H1 (cell line): ENCODE measurements around the gene DAB2IP. TPM values are rescaled to one million over a fixed set of nuclear protein-coding genes. Genes with fewer than 3 reads are reported as not detected.

Source experiments
- CTCF ChIA-PET: fragments of 300-600 bp; sonication (Branson Sonifier 250); formaldehyde crosslinking; loops from one replicate; lab custom pipeline; 2021; ENCODE audit not compliant: partially characterized antibody; lab: Charles Lee
- POLR2A ChIA-PET: fragments of 300-600 bp; sonication (Branson Sonifier 250); formaldehyde crosslinking; loops from one replicate; lab custom pipeline; 2021; ENCODE audit warnings: inconsistent platforms; ENCODE audit not compliant: partially characterized antibody; lab: Charles Lee
- DNase-seq, 2 experiments: peaks; one replicate each; pipeline versions ENCODE4 v3.0.0 to v3.0.0-alpha.2; 2010 to 2022; ENCODE audit warnings: low spot score in 2 of 2, low read depth in 1 of 2, mixed read lengths in 1 of 2
- FAIRE-seq: peaks from 2 replicates; lab custom pipeline; 2011; peaks lifted over from hg19 to GRCh38; lab: Jason Lieb, UNC
- H2AFZ ChIP-seq: 2 replicates; pipeline ENCODE4 v1.8.1; 2012; ENCODE audit warnings: low read length, inconsistent platforms
- H2AK5ac ChIP-seq: 2 replicates; pipeline ENCODE4 v1.6.1; 2013; ENCODE audit warnings: low read depth, low read length
- H2BK120ac ChIP-seq: replicated peaks from 2 replicates; pipeline ENCODE3; 2013; ENCODE audit warnings: low read depth, low read length, inconsistent platforms
- H2BK12ac ChIP-seq: 2 replicates; pipeline ENCODE4 v1.6.1; 2013; ENCODE audit warnings: low read depth, low read length
- H2BK15ac ChIP-seq: 2 replicates; pipeline ENCODE4 v1.6.1; 2013; ENCODE audit warnings: low read length
- H2BK20ac ChIP-seq: 2 replicates; pipeline ENCODE4 v1.6.1; 2013; ENCODE audit warnings: low read length
- H2BK5ac ChIP-seq: 2 replicates; pipeline ENCODE4 v1.6.1; 2013; ENCODE audit warnings: low read depth, low read length
- H3K14ac ChIP-seq: 2 replicates; pipeline ENCODE4 v1.6.1; 2013; ENCODE audit warnings: inconsistent platforms; ENCODE audit not compliant: insufficient read length
- H3K18ac ChIP-seq: 2 replicates; pipeline ENCODE4 v1.6.1; 2013; ENCODE audit warnings: low read length; ENCODE audit errors: extremely low read depth
- H3K23ac ChIP-seq: 2 replicates; pipeline ENCODE4 v1.6.1; 2013; ENCODE audit warnings: inconsistent platforms; ENCODE audit not compliant: insufficient read length
- H3K23me2 ChIP-seq: 2 replicates; pipeline ENCODE4 v1.6.1; 2013; ENCODE audit warnings: low read depth, low read length
- H3K27ac ChIP-seq: 2 replicates; pipeline ENCODE4 v1.6.1; 2011; ENCODE audit warnings: low read depth, low read length, inconsistent platforms
- H3K27me3 ChIP-seq, 4 experiments: replicated peaks in 1 of 4; 1 replicate in 1 of 4; 2 replicates in 3 of 4; pipeline versions ENCODE4 v1.6.1 to v1.8.1; 2011 to 2013; ENCODE audit warnings: low read length in 3 of 4, mild to moderate bottlenecking in 3 of 4, inconsistent platforms in 2 of 4, mixed read lengths in 2 of 4, moderate library complexity in 1 of 4; ENCODE audit not compliant: control insufficient read depth in 3 of 4, insufficient read depth in 3 of 4; ENCODE audit errors: extremely low read depth in 1 of 4
- H3K36me3 ChIP-seq, 4 experiments: 2 replicates each; pipeline versions ENCODE4 v1.6.1 to v1.8.1; 2011 to 2013; ENCODE audit warnings: mild to moderate bottlenecking in 4 of 4, low read length in 3 of 4, moderate library complexity in 2 of 4, control low read depth in 1 of 4, inconsistent platforms in 1 of 4; ENCODE audit not compliant: insufficient read depth in 4 of 4, control insufficient read depth in 2 of 4
- H3K4ac ChIP-seq: replicated peaks from 2 replicates; pipeline ENCODE3; 2013; ENCODE audit warnings: low read length, low read depth, mixed read lengths, inconsistent platforms; ENCODE audit not compliant: insufficient read length
- H3K4me1 ChIP-seq, 4 experiments: replicated peaks in 1 of 4; 1 replicate in 1 of 4; 2 replicates in 3 of 4; pipeline versions ENCODE4 v1.6.1 to v1.8.1; 2011 to 2013; ENCODE audit warnings: low read length in 3 of 4, inconsistent platforms in 2 of 4, mixed read lengths in 1 of 4; ENCODE audit not compliant: insufficient read depth in 4 of 4, control insufficient read depth in 3 of 4
- H3K4me2 ChIP-seq, 2 experiments: 2 replicates each; pipeline versions ENCODE4 v1.6.1 to v1.8.1; 2011 to 2013; ENCODE audit warnings: low read depth in 2 of 2, low read length in 2 of 2, control low read depth in 1 of 2, inconsistent platforms in 1 of 2, mild to moderate bottlenecking in 1 of 2; ENCODE audit not compliant: insufficient read depth in 1 of 2
- H3K4me3 ChIP-seq, 4 experiments: fragments of 200-600, 300-600 bp in 1 of 4; sonication (generic), shearing (Covaris generic), sonication (Bioruptor Twin) in 1 of 4; 2 replicates each; pipeline versions ENCODE4 v1.5.1 to v1.8.1; 2011 to 2016; ENCODE audit warnings: low read length in 4 of 4, low read depth in 3 of 4, control low read depth in 2 of 4, inconsistent platforms in 2 of 4, mild to moderate bottlenecking in 2 of 4, mixed read lengths in 1 of 4, moderate library complexity in 1 of 4; ENCODE audit not compliant: insufficient read depth in 2 of 4; ENCODE audit errors: extremely low read depth in 1 of 4
- H3K56ac ChIP-seq: replicated peaks from 2 replicates; pipeline ENCODE3; 2013; ENCODE audit warnings: low read depth, mild to moderate bottlenecking, mixed read lengths, low read length, inconsistent platforms; ENCODE audit not compliant: insufficient read length
- H3K79me1 ChIP-seq: 2 replicates; pipeline ENCODE4 v1.6.1; 2013; ENCODE audit warnings: low read depth, low read length, control low read depth
- H3K79me2 ChIP-seq, 2 experiments: 2 replicates each; pipeline versions ENCODE4 v1.6.1 to v1.8.1; 2012 to 2013; ENCODE audit warnings: low read length in 2 of 2, mild to moderate bottlenecking in 2 of 2, inconsistent platforms in 1 of 2; ENCODE audit not compliant: insufficient read depth in 2 of 2, control insufficient read depth in 1 of 2
- H3K9ac ChIP-seq, 4 experiments: replicated peaks in 1 of 4; 1 replicate in 1 of 4; 2 replicates in 3 of 4; pipeline versions ENCODE4 v1.6.1 to v1.8.1; 2011 to 2013; ENCODE audit warnings: low read depth in 3 of 4, low read length in 3 of 4, control low read depth in 2 of 4, mild to moderate bottlenecking in 2 of 4, moderate library complexity in 2 of 4, inconsistent platforms in 1 of 4; ENCODE audit errors: extremely low read depth in 1 of 4
- H3K9me3 ChIP-seq, 2 experiments: 2 replicates each; pipeline versions ENCODE4 v1.6.1 to v1.8.1; 2012 to 2013; ENCODE audit warnings: mild to moderate bottlenecking in 2 of 2, moderate library complexity in 2 of 2, control low read depth in 1 of 2, inconsistent platforms in 1 of 2, low read depth in 1 of 2, low read length in 1 of 2, mixed read lengths in 1 of 2; ENCODE audit not compliant: insufficient read depth in 2 of 2
- H4K20me1 ChIP-seq, 2 experiments: replicated peaks in 1 of 2; 2 replicates each; pipeline versions ENCODE3 to v1.8.1; 2011 to 2013; ENCODE audit warnings: inconsistent platforms in 2 of 2, low read length in 2 of 2, mild to moderate bottlenecking in 1 of 2; ENCODE audit not compliant: insufficient read depth in 2 of 2, control insufficient read depth in 1 of 2
- H4K5ac ChIP-seq: 2 replicates; pipeline ENCODE4 v1.6.1; 2013; ENCODE audit warnings: low read length, low read depth, mixed read lengths, inconsistent platforms; ENCODE audit not compliant: insufficient read length
- H4K8ac ChIP-seq: 2 replicates; pipeline ENCODE4 v1.8.0; 2013; ENCODE audit warnings: mild to moderate bottlenecking, moderate library complexity, low read length, inconsistent platforms; ENCODE audit not compliant: insufficient read depth; ENCODE audit errors: extremely low read depth
- H4K91ac ChIP-seq: replicated peaks from 2 replicates; pipeline ENCODE3; 2013; ENCODE audit warnings: low read length, mixed read lengths, inconsistent platforms; ENCODE audit not compliant: insufficient read length
- KDM1A ChIP-seq: fragments of 200-600, 300-600 bp; sonication (generic); IDR thresholded peaks from 2 replicates; pipeline ENCODE4 v1.7.1; 2016; ENCODE audit warnings: mild to moderate bottlenecking, low read length, borderline replicate concordance
- NANOG ChIP-seq: IDR thresholded peaks from 2 replicates; pipeline ENCODE4 v1.6.1; 2011; ENCODE audit warnings: low read length, low read depth, mild to moderate bottlenecking, inconsistent platforms; ENCODE audit not compliant: insufficient read depth, poor library complexity, severe bottlenecking
- WGBS, 2 experiments: shearing (Covaris generic) in 1 of 2; methylation state at CpG; one replicate each; pipeline versions ENCODE4 v1.1.6 to v1.1.7; 2013 to 2015; ENCODE audit warnings: low lambda C conversion rate in 2 of 2, mixed read lengths in 2 of 2, inconsistent platforms in 1 of 2, low coverage in 1 of 2, missing lambda C conversion rate in 1 of 2; ENCODE audit not compliant: insufficient replicate concordance in 2 of 2, insufficient coverage in 1 of 2, insufficient read length in 1 of 2; ENCODE audit errors: extremely low coverage in 1 of 2, missing lambda C conversion rate in 1 of 2; 5-methylcytosine and 5-hydroxymethylcytosine counted together
- polyA plus RNA-seq, 7 experiments: library from polyadenylated mRNA; depleted of rRNA in 3 of 7; stranded (reverse) in 5 of 7; unstranded in 2 of 7; fragments of >200 nt in 5 of 7; fragments of 200-250 nt in 2 of 7; gene quantifications; 1 replicate in 5 of 7; 2 replicates in 1 of 7; 4 replicates in 1 of 7; pipeline versions ENCODE4 v1.2.1 to v1.2.3, GENCODE V29; 2011 to 2013; ENCODE audit warnings: missing spikeins in 2 of 7, mixed read lengths in 2 of 7
- total RNA-seq: library from RNA; stranded (reverse); fragmentation: NEBNext Ultra II Directional; extraction: Animal tissue kit (Norgen Biotek cat#: 25700); gene quantifications from 2 replicates; pipeline ENCODE4 v1.2.1, GENCODE V29; 2021

The DAB2IP gene
- total and polyA plus RNA-seq, 2 of the 8 experiments (the other 6 are each of a cell fraction or from before 2014, with no cell fraction given), result 19.7 to 39.5 TPM

- Histone ChIP-seq H3K79me1 (peaks cover 12% of the 10 kb centered on the region), H2AFZ (no peak overlapping the region), H2BK120ac (no peak overlapping the region)
- TF ChIP-seq KDM1A, result 0 out of 2 replicates have a peak, but pooled peaks have one; percentile 6
- TF ChIP-seq NANOG, result no peak
- TF ChIP-seq, all 59 proteins: peak for 1
- H3K9me3 ChIP-seq, result no peaks in the 10 kb centered on the region
- 0 out of 2 replicates have a peak overlapping the region, but pooled peaks have one; percentile 80 for H2BK20ac ChIP-seq
- CTCF ChIA-PET, result interaction anchor here (1.0 to 24.2 kb wide), 3 partner anchors 11 to 105 kb away, joined by 3 to 670 read pairs (median 25); no protein-coding TSS in a partner anchor
- no peak overlapping the region for H3K4ac ChIP-seq
- peaks cover 0 to 7% (median 0%) of the 10 kb centered on the region in 4 experiments; a peak in 2 of 7 replicates for H3K27me3 ChIP-seq
- no peak overlapping the region for H3K56ac ChIP-seq
- no peak overlapping the region for H3K9ac ChIP-seq
- peaks cover 11 to 19% of the 10 kb centered on the region in 2 experiments for H4K20me1 ChIP-seq
- peaks cover 3 to 31% of the 10 kb centered on the region in 2 experiments; a peak in 3 of 4 replicates for H3K79me2 ChIP-seq
- H3K23me2 ChIP-seq, result peaks cover 17% of the 10 kb centered on the region; the same call in 1 of the 2 replicates
- H2BK5ac ChIP-seq, result peak overlapping the region; percentile 88; the same call in 1 of the 2 replicates
- H3K4me3 ChIP-seq, result peak overlapping the region; percentile 52 to 69 (median 63)
- FAIRE-seq (no peak), DNase-seq (no peak)
- H2AK5ac ChIP-seq, result no peak overlapping the region
- peak overlapping the region; percentile 87 for H4K91ac ChIP-seq
- H3K36me3 ChIP-seq, result no peaks in the 10 kb centered on the region
- H3K23ac ChIP-seq, result no peak overlapping the region
- WGBS, 2 experiments, result 18% methylated on average over 9 of the region's 9 CpGs; no CpG with 5 or more reads in 1 of the 2 experiments
- POLR2A ChIA-PET, result interaction anchor here (1.1 to 1.7 kb wide), 2 partner anchors 8 to 12 kb away, joined by 3 read pairs; no protein-coding TSS in a partner anchor
- H2BK12ac ChIP-seq, result peak overlapping the region; percentile 60; the same call in 1 of the 2 replicates
- peak overlapping the region; percentile 46; the same call in 1 of the 2 replicates for H2BK15ac ChIP-seq
- no peak overlapping the region for H3K14ac ChIP-seq
- no peak overlapping the region for H3K27ac ChIP-seq
- H3K18ac ChIP-seq, result peak overlapping the region; percentile 71; the same call in 1 of the 2 replicates
- H4K8ac ChIP-seq, result peak overlapping the region; percentile 71; the same call in 1 of the 2 replicates
- H4K5ac ChIP-seq, result no peak overlapping the region
- H3K4me2 ChIP-seq, result peak overlapping the region; percentile 90 to 96
- H3K4me1 ChIP-seq, result peaks cover 10 to 43% (median 26%) of the 10 kb centered on the region in 4 experiments
Measured at GRCh38 chr9:121651008-121651294, 483 bp upstream of the DAB2IP start.
